Rectal smooth muscle tissue (tissue), 1 donor: ENCODE data around the gene ST6GALNAC2.
"Not testable (repeated sequence)": the region's sequence is repeated elsewhere in the genome, so short reads cannot be mapped to it uniquely, and the experiment has no call there.

Source experiments
- H3K27ac ChIP-seq: one replicate; pipeline ENCODE4 v1.7.0; 2013; ENCODE audit warnings: low read depth, low read length, inconsistent platforms
- H3K27me3 ChIP-seq: one replicate; pipeline ENCODE4 v1.7.0; 2013; ENCODE audit warnings: low read length; ENCODE audit not compliant: control insufficient read depth, insufficient read depth
- H3K36me3 ChIP-seq: one replicate; pipeline ENCODE4 v1.7.0; 2013; ENCODE audit warnings: low read length; ENCODE audit not compliant: control insufficient read depth, insufficient read depth
- H3K4me1 ChIP-seq: one replicate; pipeline ENCODE4 v1.7.0; 2013; ENCODE audit warnings: low read length; ENCODE audit not compliant: control insufficient read depth, insufficient read depth
- H3K4me3 ChIP-seq: one replicate; pipeline ENCODE4 v1.7.0; 2013; ENCODE audit warnings: low read length
- H3K9ac ChIP-seq: one replicate; pipeline ENCODE4 v1.7.0; 2013; ENCODE audit warnings: low read length

The ST6GALNAC2 gene

GRCh38 chr17:76530095-76530723 lies 55.5 kb downstream of the ST6GALNAC2 start:
- Histone ChIP-seq H3K4me3 (peak overlapping the region; percentile 39), H3K4me1 (peaks cover 12% of the 10 kb centered on the region), H3K27me3 (no peaks in the 10 kb centered on the region), H3K9ac (no peak overlapping the region), H3K27ac (peak overlapping the region; percentile 75), H3K36me3 (no peaks in the 10 kb centered on the region)

- Histone ChIP-seq H3K9ac (no peak overlapping the region), H3K27ac (peak overlapping the region; percentile 75), H3K4me1 (peaks cover 19% of the 10 kb centered on the region), H3K36me3 (no peaks in the 10 kb centered on the region), H3K4me3 (peak overlapping the region; percentile 39), H3K27me3 (no peaks in the 10 kb centered on the region)
Observed at GRCh38 chr17:76529224-76530094, 56.2 kb downstream of the ST6GALNAC2 start.

GRCh38 chr17:76528528-76529223 lies 57.0 kb downstream of the ST6GALNAC2 start:
- no peak overlapping the region for H3K9ac ChIP-seq
- H3K4me3 ChIP-seq = peak overlapping the region; percentile 4
- no peaks in the 10 kb centered on the region for H3K36me3 ChIP-seq
- peak overlapping the region; percentile 73 for H3K27ac ChIP-seq
- H3K27me3 ChIP-seq = no peaks in the 10 kb centered on the region
- peaks cover 19% of the 10 kb centered on the region for H3K4me1 ChIP-seq

GRCh38 chr17:76528156-76528527 lies 57.5 kb downstream of the ST6GALNAC2 start:
- Histone ChIP-seq H3K27ac (peak overlapping the region; percentile 73), H3K4me1 (peaks cover 19% of the 10 kb centered on the region), H3K4me3 (peak overlapping the region; percentile 4), H3K27me3 (peaks cover 2% of the 10 kb centered on the region), H3K36me3 (no peaks in the 10 kb centered on the region), H3K9ac (no peak overlapping the region)

GRCh38 chr17:76527430-76528111 lies 58.1 kb downstream of the ST6GALNAC2 start:
- Histone ChIP-seq H3K27ac (peak overlapping the region; percentile 56), H3K9ac (no peak overlapping the region), H3K36me3 (no peaks in the 10 kb centered on the region), H3K4me3 (peak overlapping the region; percentile 24), H3K27me3 (peaks cover 2% of the 10 kb centered on the region), H3K4me1 (peaks cover 19% of the 10 kb centered on the region)

GRCh38 chr17:76527016-76527415 lies 58.6 kb downstream of the ST6GALNAC2 start:
- H3K4me1 ChIP-seq = peaks cover 19% of the 10 kb centered on the region
- H3K9ac ChIP-seq, H3K27ac ChIP-seq, H3K4me3 ChIP-seq, H3K36me3 ChIP-seq, H3K27me3 ChIP-seq: not testable (repeated sequence)

GRCh38 chr17:76525513-76525833 lies 60.2 kb downstream of the ST6GALNAC2 start:
- H3K36me3 ChIP-seq, H3K27ac ChIP-seq, H3K27me3 ChIP-seq, H3K4me3 ChIP-seq, H3K9ac ChIP-seq: not testable (repeated sequence)
- H3K4me1 ChIP-seq = peaks cover 16% of the 10 kb centered on the region

- H3K27ac ChIP-seq = no peak overlapping the region
- H3K36me3 ChIP-seq = no peaks in the 10 kb centered on the region
- H3K27me3 ChIP-seq = peaks cover 2% of the 10 kb centered on the region
- H3K4me3 ChIP-seq = no peak overlapping the region
- peaks cover 12% of the 10 kb centered on the region for H3K4me1 ChIP-seq
- H3K9ac ChIP-seq = peak overlapping the region; percentile 4
Observed at GRCh38 chr17:76524598-76525512, 60.8 kb downstream of the ST6GALNAC2 start.

- H3K27me3 ChIP-seq = peaks cover 2% of the 10 kb centered on the region
- H3K27ac ChIP-seq = no peak overlapping the region
- H3K4me1 ChIP-seq = peaks cover 7% of the 10 kb centered on the region
- H3K36me3 ChIP-seq = no peaks in the 10 kb centered on the region
- H3K9ac ChIP-seq = no peak overlapping the region
- peak overlapping the region; percentile 41 for H3K4me3 ChIP-seq
Observed at GRCh38 chr17:76523084-76524037, 62.3 kb downstream of the ST6GALNAC2 start.

GRCh38 chr17:76521683-76522082 lies 64.0 kb downstream of the ST6GALNAC2 start:
- not testable (repeated sequence) for H3K36me3 ChIP-seq, H3K4me3 ChIP-seq, H3K4me1 ChIP-seq, H3K9ac ChIP-seq, H3K27me3 ChIP-seq, H3K27ac ChIP-seq

GRCh38 chr17:76521262-76521661 lies 64.4 kb downstream of the ST6GALNAC2 start:
- Histone ChIP-seq H3K27me3 (peaks cover 2% of the 10 kb centered on the region), H3K36me3 (no peaks in the 10 kb centered on the region), H3K4me1 (peaks cover 7% of the 10 kb centered on the region), H3K9ac (no peak overlapping the region), H3K27ac (no peak overlapping the region), H3K4me3 (no peak overlapping the region)
